ENCODE results near the gene CNTN1. TPM values are rescaled to one million over a fixed set of nuclear protein-coding genes. Genes with fewer than 3 reads are reported as not detected.

The CNTN1 gene
- total RNA-seq, result 0.22 TPM in 1 of 2 replicates, not detected in the other

DNA sequence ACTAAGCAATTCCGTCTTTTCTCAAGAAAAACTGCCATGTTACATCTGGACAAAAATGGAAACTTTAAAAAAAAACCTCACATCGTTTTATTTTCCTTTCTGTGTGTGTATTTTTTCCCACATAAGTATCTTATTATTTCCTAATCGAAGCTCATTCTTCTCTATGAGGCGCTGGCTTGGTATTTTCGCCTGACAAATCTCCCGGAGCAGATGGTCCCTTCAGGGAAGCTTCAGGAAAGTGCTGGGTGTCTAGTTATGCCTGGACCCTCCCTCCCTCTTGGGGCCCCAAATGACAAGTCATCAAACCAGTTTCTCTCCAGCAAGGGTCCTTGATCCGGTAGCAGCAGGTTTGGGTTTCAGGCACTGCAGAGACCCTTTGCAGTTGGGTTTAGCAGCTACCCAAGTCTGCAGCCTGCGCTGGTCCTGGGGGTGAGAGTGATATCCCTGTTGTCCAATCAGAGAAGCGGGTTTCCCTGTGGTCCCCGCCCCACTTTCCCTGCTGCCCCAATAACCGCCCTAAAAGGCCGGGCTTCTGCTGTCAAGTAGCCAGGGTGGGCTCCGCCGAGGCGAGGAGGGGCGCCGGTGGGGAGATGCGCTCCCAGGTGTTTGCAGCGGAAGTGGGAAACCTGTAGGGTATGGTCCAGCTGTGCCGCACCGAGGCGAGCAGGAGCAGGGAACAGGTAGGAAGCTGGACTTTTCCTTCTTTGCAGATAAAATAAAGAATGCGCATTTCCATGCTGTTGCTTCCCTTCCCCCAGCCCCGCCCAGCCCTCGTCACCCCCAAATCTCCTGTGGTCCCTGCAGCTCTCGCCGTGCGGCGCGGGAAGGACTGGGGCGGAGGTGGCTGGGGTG is at the start of gene CNTN1:
TSS of gene CNTN1 (plus strand) at position 527 of the 852 bp plus-strand sequence.
- peak; percentile 1 to 10 for DNase-seq (ENCODE audit: low read depth in 2 of 2)

DNA sequence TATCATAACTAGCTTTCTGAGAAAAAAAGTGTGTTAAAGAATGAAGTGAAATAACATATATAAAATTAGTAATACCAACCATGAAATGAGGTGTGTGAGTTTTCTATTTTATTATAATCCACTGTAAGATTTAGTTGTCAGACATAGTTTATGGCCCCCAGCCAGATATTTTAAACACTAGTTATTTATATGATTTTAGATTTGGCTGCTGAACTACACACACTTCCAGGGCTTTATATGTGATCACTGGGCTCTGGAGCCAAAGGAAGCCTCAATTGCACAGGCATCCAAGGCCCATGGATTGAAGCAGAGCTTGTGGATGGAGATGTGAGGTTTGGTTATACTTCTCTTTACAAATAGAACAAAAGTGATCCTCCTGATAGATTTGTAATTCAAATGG is 48.7 kb upstream of the CNTN1 start:
- DNase-seq (ENCODE audit: low read depth in 2 of 2), result no peak

DNA sequence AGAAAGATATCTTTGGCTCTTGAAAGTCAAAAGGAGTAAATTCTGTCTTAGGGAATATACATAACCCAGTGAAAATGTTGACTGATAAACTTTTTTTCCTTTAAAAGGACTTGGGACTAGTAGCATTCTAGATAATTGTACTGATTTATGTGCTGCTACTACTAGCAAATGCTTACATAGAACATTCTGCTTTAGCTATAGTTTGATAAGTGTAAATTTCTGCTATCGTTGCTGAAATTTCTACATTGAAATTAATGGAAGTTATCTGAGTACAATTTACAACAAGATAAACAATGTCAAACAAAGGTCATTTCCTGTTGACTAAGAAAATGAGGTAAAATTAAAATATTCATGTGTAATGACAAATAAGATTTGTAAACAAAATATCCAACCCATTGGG is 48.3 kb upstream of the CNTN1 start:
- no peak for DNase-seq (ENCODE audit: low read depth in 2 of 2)

DNA sequence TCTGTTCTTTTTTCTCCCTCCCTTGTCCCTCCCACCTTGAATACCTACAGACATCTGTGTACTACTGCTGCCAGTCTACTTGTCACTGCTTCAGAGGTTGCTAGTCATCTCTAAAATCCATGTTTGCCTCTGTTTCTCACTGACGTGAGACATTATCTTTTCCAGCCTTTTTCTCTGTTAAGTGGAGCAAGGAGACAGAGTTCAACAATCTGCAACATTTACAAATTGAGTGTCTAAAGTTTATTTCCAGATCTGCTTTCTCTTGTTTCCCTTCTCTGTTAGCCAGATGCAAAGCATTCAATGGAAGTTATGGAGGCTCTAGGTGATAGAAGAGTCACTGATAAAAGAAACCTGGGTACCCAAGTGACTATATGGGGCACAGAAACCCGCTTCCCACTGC is 47.5 kb upstream of the CNTN1 start:
- DNase-seq (ENCODE audit: low read depth in 2 of 2), result no peak

DNA sequence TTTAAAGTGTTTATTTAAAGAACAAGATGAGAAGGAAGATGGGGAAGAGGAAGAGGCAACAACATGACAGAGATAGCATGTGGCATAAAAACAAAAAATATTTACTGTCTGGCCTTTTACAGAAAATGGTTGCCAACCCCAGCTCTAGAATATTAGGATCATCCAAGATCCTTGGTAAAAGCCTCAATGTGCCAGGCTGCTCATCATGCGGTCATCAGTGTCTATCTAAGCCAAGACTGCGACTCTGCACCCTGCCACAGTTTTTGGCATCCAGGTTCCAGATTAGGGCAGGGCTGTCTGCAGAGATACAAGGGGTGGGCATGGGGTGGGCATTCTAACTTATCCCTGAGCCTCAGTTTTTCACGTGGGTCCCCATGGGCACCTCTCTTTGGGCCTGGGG is 46.9 kb upstream of the CNTN1 start:
- no peak for DNase-seq (ENCODE audit: low read depth in 2 of 2)

DNA sequence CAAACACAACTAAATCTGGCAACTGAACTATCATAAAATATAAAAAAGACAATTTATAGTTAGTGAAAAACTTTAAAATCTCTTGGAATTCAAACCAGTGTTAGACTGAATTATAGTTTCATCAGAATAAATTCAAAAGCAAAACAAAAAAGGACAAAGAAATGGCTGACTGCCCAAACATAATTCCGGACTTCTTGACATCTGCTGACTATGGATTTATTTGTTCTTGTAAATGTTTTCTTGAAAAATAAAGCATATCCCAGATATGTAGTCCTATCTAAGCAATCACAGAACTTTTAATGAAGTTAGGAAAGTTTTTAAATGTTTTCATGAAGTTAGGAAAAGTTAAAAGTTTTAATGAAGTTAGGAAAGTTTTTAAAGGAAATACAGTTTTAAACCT is 45.8 kb upstream of the CNTN1 start:
- DNase-seq (ENCODE audit: low read depth in 2 of 2), result no peak

DNA sequence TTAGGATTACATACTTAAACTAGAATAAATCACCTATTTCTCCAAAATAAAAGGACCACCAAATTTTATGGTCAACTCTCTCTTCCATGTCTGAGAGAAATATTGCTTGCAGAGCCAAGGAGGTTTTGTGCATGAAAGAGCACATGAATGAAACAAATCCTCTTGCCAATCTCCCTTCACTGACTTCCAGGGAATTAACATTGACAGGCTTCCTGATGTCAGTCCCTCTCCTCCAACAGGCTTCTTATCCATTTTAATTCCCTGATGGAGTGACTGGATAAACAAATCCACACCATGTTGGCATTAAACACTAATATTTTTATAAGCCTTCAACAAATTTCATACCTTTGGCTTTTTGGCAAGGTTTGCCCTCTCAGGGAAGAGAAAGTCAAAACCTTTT is 45.3 kb upstream of the CNTN1 start:
- no peak for DNase-seq (ENCODE audit: low read depth in 2 of 2)

DNA sequence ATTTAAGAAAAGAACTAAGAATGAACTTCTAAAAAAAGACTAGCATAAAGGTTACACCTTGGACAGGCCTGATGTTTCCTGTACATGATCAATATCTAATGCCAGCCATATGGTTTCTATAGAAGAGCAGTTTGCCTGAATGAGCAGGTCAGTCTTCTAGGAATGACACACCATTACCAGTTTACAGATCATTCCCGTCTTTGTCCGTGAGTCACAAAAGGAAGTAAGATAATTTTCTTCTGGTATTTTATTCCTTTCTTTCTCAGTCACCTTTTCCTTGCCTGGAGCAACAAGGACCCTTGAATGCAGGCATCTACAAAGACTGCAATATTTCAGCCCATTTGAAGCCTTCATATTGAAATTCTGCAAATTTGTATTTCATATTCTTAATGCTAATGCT is 44.6 kb upstream of the CNTN1 start:
- DNase-seq (ENCODE audit: low read depth in 2 of 2), result no peak

DNA sequence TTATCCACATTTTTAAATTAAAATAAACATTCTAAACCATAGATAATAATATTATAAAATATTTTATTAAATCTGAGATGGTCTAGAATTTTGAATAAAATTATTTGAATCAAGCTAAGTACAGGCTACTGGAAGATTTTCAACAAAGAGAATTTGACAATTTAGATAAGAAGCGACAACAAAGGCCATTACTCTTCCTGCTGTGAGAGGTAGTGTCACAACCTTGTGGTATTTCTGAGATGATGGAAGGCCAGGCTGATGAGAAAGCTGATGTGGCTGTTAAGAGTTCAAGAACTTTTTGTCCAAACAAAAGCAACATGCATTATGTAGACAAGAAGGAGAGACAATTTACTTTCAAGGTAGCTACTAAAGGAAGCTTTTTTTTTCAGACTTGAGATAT is 43.7 kb upstream of the CNTN1 start:
- DNase-seq (ENCODE audit: low read depth in 2 of 2), result no peak

DNA sequence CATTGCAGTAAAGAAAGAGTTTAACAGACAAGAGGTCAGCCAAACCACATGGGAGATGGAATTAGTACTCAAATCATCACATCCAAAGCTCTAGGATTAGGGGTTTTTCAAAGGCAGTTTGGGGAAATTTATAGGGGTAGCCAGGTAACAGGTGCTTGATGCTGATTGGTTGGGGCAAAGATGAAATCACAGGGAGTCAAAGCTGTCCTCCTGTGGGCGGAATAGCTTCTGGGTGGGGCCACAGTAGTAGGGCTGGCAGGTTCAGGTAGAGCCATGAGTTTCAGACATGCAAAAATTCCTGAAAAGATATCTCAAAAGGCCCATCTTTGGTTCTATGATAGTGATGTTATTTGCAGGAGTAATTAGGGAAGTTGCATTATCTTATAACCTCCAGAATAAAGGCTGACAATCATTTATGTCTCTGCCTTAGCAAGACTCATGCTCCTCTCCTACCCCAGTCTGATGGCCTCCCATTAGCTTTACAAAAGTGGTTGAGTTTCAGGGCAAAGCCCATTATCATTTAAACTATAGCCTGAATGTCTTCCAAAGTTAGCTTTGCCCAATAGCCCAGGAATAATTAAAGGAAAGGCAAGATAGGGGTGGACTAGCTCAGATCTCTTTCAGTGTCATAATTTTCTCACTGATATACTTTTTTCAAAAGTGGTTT is 42.1 kb upstream of the CNTN1 start:
- no peak for DNase-seq (ENCODE audit: low read depth in 2 of 2)

DNA sequence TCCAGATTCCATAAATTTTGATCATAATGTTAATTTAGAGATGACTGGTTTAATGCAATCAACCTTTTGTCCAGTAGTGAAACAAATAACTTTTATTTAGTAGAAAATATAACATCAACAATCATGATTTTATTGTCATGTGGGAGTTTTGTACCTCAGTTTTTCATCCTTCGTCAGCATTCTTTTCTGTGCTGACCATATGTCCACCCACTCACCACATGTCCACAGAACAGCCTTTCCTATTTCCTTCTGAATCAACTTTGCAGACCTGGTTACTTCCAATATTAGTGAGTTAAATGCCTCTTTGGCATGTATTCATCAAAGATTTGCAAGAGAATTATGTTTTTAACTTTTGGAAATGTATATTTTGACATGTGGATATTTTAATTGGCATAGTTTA is 36.8 kb upstream of the CNTN1 start:
- no peak for DNase-seq (ENCODE audit: low read depth in 2 of 2)

DNA sequence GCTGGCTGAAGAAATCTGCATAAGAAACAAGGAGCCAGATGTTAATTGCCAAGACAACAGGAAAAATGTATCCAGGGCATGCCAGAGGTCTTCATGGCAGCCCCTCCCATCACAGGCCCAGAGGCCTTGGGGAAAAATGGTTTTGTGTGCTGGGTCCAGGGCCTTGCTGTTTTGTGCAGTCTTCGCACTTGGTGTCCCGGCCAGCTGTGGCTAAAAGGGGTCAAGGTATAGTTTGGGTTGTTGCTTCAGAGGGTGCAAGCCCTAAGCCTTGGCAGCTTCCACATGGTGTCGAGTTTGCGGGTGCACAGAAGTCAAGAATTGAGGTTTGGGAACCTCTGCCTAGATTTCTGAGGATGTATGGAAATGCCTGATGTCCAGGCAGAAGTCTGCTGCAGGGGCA is 29.9 kb upstream of the CNTN1 start:
- DNase-seq (ENCODE audit: low read depth in 2 of 2), result no peak

DNA sequence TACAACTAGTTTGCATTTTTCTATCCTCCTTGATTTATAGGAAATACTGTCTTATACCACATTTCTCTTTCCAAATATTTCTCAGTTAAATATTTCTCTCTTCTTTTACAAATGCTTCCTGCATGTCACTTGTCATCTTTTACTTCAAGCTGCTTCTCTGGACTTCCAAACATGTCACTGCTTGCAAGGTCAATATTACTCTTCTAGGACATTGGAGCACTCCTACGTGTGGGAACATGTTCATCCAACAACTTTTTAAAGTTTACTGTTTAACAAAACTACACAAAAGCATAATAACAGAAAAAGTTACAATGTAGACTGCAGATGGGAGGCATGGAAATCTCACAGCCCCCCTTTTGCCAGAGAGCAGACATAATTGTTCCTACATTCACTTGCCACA is 28.5 kb upstream of the CNTN1 start:
- no peak for DNase-seq (ENCODE audit: low read depth in 2 of 2)

DNA sequence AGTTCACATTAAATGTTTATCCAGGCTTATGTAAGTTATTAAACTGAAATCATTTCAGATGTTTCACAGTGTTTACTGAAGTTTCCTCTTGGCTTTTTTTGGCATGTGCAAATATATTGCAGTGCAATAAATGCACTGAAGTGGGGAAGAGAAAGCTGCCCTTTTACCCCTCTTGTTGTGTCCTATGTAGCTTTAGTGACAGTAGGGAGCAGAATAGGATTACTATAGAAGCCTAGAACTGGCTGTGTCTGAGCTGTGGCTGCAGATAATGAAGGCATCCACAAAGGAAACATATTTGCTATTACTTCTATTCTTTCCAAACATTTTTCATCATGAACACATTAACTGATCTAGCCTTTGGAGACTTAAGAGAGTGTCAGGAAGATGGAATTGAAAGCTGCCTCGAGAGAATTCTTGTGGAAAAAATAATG is 24.1 kb upstream of the CNTN1 start:
- no peak for DNase-seq (ENCODE audit: low read depth in 2 of 2)

DNA sequence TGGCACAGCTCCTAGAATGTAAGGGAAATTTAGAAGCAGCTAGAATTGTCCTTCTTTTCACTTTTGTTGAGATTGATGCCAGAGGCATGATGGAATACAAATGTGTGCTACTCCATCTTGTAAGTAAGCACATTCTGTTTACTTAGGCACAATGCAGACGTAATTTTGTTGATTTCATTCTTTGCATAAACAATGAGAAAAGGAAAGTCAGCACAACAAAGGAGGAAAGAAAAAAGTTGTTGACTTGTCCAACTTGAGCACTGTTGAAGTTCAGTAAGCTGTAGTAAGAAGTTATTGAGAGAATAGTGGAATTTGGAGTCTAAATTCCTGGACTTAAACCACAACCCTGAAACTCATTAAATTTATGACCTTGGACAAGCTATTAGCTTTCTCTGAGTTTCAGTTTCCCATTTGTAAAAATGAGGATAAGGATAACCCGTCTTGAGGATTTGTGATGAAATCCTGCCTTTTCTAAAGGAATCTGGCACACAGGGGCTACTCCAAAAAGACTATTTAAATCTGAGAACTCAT is 19.4 kb upstream of the CNTN1 start:
- no peak for DNase-seq (ENCODE audit: low read depth in 2 of 2)

DNA sequence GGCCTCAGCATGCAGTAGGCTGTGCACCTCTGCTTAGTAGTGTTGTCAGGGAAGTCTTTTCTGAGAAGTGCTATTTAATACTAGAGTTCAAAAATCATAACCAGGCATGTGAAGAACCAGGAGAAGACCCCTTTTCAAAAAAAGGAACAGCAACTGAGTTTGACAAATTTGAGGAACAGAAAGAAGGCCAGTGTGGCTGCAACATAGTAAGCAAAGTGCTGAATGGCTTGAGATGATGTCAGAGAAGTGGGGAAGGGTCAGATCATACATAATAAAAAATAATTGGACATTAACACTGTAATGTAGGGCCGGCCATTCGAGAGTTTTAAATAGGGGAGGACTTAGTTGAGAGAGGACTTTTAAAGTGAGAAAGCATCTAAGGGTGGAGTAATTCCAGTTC is 11.1 kb upstream of the CNTN1 start:
- no peak for DNase-seq (ENCODE audit: low read depth in 2 of 2)

DNA sequence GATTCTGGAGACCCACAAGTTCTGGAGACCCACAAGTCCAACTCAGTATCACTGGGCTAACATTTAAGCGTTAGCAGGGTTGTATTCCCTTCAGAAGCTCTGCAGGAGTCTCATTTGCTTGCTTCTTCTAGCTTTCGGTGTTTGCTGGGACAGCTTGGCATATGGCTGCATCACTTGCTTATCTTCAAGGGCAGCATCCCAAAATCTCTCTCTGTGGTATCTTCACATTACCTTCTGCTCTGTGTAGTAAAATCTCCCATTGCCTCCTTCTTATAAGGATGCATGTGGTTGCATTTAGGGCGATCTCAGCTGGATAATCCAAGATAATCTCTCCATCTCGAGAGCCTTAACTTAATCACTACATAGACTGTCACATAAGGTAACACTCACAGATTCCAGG is 7.3 kb upstream of the CNTN1 start:
- DNase-seq (ENCODE audit: low read depth in 2 of 2), result no peak

DNA sequence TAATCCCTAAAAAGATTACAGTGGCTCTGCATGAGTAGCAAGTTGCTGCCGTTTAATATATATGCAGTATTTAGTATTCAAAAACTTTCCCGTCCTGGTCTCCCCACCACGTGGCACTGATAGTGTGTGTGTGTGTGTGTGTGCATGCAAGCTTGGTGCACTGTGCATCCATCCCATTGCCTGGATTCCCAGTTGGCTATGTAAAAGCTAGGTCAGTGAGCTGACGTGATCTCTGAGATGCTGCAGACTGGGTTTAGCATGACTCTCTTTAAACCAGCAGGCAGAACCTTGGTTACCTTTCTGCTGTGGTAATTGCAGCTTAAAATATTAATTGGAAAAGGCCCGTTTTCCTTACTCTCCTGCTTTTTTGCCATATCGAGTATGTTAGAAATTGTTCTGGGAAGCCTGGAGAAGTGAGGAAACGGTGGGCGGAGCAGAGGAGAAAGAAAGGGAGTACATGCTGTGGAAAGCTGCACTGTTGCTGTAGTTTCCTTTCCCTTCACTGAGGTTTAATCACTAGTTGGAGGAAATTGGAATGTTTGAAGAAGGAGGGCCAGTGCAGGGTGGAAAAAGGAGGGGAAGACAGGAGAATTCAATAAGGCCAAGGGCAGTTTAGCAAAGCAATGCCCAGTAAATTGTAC is 4.0 kb upstream of the CNTN1 start:
- DNase-seq (ENCODE audit: low read depth in 2 of 2), result no peak

DNA sequence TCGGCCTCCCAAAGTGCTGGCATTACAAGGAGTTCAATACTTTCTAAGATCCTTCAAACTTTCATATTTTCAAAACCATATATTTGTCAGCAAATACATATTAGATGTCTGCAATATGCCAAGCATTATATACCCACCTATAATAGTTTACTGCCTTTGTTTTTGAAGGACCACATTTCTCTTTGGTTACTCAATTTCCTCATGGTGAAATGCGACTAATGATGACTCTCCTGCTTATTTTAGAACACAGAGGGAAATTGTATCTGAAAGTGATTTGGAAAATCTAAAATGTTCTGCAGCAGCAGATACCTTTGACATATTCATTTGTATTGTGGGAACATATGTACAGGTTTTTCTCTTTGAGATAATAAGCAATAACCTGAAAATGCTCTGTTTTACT is 2.7 kb upstream of the CNTN1 start:
- DNase-seq (ENCODE audit: low read depth in 2 of 2), result no peak

DNA sequence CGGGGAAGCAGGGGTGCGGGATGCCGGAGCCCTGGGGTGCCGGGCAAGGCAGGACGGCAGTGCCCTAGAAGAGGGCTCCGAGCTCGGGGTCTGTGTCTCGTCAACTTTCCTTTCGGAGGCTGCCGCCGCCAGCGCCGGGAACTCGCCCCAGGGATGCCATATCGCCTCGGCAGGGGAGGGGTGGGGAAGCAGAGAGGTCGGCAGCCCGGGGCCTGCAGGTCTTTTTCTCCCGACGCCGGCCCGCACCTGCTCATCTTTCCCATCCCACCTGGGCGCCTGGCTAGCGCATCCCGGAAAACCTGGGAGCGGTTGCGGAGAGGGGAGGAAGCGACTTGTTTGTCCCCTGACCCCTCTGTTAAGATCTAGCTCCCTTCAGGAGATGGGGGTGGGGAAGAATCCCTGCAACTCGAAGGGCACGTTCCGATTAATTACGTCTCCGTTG is 547 bp downstream of the CNTN1 start:
- DNase-seq (ENCODE audit: low read depth in 2 of 2), result no peak

DNA sequence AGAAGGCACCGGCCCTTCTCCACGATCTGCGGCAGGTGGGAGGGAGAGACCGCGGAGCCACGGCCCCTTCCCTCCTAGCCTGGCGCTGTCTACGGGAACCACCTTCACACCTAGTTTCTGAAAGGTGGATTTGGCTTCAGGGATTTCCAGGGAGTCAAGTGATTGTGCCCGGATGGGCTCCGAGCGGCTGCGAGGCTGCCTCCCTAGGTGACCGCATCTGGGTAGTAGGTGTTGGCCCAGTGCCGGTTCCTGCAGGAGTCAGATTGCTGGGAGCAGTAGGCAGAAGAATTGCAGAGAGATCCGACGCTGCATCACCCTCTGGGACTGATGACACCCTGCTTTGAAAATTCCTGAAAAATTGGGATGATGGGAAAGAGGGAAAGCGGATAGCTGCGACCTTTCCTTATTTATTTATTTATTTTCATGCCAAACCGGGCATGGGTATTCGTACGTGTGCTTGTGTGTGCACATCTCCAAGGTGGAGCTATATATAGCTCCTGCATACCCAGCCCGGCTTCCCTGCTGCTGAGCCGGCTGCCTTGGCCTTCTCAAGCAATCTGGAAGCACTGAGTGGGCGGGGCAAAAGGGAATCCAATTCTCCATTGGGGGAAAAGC is 1.1 kb downstream of the CNTN1 start:
- DNase-seq (ENCODE audit: low read depth in 2 of 2), result no peak

Measured in lung microvascular endothelial cell (primary cell).